Ishikawa (cell line): ENCODE measurements around the gene KIRREL3.

Experiments used
- RAD21 ChIP-seq: IDR thresholded peaks from 2 replicates; pipeline ENCODE4 v1.6.1; 2012; ENCODE audit warnings: low read depth
- TF ChIP-seq, protein P1 (sequence below): IDR thresholded peaks from 2 replicates; pipeline ENCODE4 v1.6.1; 2012; ENCODE audit warnings: low read depth, mild to moderate bottlenecking

- TF ChIP-seq RAD21 = no peak
- TF ChIP-seq, protein P1, sequence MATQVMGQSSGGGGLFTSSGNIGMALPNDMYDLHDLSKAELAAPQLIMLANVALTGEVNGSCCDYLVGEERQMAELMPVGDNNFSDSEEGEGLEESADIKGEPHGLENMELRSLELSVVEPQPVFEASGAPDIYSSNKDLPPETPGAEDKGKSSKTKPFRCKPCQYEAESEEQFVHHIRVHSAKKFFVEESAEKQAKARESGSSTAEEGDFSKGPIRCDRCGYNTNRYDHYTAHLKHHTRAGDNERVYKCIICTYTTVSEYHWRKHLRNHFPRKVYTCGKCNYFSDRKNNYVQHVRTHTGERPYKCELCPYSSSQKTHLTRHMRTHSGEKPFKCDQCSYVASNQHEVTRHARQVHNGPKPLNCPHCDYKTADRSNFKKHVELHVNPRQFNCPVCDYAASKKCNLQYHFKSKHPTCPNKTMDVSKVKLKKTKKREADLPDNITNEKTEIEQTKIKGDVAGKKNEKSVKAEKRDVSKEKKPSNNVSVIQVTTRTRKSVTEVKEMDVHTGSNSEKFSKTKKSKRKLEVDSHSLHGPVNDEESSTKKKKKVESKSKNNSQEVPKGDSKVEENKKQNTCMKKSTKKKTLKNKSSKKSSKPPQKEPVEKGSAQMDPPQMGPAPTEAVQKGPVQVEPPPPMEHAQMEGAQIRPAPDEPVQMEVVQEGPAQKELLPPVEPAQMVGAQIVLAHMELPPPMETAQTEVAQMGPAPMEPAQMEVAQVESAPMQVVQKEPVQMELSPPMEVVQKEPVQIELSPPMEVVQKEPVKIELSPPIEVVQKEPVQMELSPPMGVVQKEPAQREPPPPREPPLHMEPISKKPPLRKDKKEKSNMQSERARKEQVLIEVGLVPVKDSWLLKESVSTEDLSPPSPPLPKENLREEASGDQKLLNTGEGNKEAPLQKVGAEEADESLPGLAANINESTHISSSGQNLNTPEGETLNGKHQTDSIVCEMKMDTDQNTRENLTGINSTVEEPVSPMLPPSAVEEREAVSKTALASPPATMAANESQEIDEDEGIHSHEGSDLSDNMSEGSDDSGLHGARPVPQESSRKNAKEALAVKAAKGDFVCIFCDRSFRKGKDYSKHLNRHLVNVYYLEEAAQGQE = no peak
These were observed 7.0 kb downstream of the KIRREL3 start for GRCh38 chr11:126993599-126993998.
